Limb (tissue), 2 donors: ENCODE data around the gene CD207.
"Not testable (repeated sequence)": the region's sequence is repeated elsewhere in the genome, so short reads cannot be mapped to it uniquely, and the experiment has no call there.

Source experiments
- DNase-seq, 2 donors: peaks; one replicate each; pipeline ENCODE4 v3.0.0-alpha.2; 2016; ENCODE audit errors: extremely low spot score in 2 of 2

CD207 gene

GRCh38 chr2:70828914-70829824 lies 6.4 kb downstream of the CD207 start:
- no peak for DNase-seq

GRCh38 chr2:70828115-70828514 lies 7.5 kb downstream of the CD207 start:
- DNase-seq = no peak

DNA sequence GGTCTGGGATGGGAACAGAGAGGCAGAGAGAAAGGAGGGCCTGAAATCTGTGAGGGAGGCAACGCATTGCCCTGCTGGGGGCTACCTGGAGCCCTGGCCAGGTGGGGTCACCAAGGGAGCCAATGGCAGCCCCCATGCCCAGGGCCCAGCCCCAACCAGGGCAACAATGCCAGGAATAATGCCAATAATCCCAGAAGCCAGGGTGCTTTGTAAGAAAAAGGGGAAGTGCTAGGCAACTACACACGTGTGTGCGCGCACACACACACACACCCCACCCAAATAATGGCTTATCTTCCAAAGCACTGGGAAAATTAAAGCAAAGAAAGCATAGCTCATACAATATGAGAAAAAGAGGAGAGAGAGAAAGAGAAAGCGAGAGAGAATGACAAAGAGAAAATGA lies 8.2 kb downstream of the CD207 start:
- DNase-seq = no peak

GRCh38 chr2:70826696-70827350 lies 8.8 kb downstream of the CD207 start:
- DNase-seq = peak in 1 of 2 donors; percentile 10

DNA sequence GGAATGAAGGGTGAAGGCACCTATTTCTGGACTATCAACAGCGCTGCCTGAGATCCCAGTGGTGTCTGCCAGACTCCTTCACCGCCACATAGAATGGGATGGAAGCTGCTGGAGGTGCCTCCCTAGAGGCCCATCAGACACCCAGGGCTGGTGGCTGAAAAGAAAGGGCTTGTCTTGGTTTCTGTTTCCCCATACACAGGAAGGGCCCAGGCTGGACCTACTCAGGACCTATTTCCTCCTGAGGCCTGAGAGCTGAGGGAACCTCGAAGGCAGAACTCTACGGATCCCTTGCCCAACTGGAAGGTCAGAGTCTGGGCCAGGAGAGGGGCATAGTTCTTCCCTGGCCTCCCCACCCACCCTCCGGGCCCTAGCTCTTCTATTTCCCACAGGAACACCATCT lies 12.4 kb downstream of the CD207 start:
- DNase-seq = no peak

DNA sequence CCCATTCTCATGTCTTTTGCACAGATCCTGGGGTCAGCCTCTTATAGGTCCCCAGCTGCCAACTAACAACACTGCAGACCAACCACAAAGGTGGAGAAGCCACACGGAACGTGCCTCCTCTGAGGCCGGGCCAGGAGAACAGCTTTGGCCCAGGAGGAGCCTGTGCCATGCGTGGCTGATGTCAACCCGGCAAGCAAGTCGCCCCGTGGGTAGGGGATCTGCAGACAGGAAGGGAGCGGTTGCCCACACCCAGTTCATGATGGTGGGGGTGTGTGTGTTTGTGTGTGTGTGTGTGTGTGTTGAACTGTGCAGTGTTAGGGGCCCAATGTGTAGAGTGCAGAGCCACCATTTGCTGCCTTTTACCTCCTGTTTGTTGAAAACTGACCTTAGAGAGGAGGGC lies 12.8 kb downstream of the CD207 start:
- DNase-seq = no peak

- no peak for DNase-seq
These were observed 15.1 kb downstream of the CD207 start, which contains the start of gene CLEC4F for GRCh38 chr2:70820499-70820898. Gene CLEC4F, minus strand, starts transcription at chr2:70820599. Its CDS starts 76 bp downstream, at chr2:70820523.

GRCh38 chr2:70817284-70817954 lies 18.2 kb downstream of the CD207 start:
- no peak for DNase-seq

DNA sequence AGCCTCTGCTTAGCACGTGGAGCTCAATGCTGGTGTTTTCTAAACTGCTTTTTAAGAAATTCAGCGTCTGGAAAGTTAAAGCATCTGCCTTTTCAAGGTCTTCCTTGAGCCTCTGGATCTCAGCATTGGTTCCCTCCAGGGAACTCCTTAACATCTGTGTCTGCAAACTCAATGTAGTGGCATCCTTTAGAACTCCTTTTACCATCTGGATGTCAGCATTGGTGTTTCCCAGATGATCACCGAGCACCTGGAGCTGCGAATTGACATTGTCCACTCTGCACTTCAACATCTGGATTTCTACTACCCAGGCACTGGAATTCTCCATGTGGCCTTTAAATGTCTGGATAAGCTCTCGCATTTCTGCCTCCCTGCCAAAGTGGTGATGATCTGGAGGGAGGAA lies 18.9 kb downstream of the CD207 start:
- DNase-seq = peak in 1 of 2 donors; percentile 32

GRCh38 chr2:70808983-70809958 lies 26.3 kb downstream of the CD207 start:
- no peak for DNase-seq

DNA sequence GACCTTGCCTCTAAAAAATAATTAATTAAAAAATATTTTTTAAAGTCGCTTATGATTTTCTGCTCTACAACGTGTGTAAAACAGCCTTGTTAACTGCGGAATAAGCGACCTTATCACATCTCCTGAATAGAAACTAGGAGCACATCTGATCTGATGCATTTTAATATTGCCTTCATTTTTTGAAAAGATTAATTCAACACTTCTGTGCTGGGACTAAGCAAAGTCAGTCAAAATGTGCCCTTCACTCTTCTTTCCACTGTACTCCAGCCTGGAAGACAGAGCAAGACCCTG lies 27.8 kb downstream of the CD207 start:
- DNase-seq = no peak

DNA sequence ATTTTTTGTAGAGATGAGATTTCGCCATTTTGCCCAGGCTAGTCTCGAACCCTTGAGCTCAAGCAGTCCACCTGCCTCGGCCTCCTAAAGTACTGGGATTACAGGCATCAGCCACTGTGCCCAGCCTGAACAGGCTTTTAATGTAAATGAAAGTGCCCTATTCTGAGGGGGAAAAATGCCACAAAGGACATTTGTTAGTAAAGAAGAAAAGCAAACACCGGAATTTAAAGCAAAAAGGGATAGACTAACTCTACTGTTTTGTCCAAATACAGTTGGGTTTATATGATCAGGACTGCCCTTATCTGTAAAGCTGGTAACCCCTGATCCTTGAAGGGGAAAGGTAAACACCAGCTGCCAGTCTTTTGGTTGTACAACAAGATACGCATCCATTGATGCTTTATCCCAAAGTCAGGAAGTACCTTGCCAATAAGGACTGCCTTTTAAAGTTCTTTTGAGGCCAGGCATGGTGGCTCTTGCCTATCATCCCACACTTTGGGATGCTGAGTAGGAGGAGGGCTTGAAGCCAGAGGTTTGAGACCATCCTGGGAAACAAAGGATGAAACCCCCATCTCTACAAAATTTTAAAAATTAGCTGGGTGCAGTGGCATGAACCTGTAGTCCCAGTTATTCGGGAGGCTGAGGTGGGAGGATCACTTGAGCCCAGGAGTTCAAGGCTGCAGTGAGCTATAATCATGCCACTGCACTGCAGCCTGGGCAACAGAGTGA lies 28.4 kb downstream of the CD207 start:
- no peak for DNase-seq

- no peak for DNase-seq
These were observed 29.0 kb downstream of the CD207 start for GRCh38 chr2:70806620-70807019.

GRCh38 chr2:70806013-70806412 lies 29.6 kb downstream of the CD207 start:
- no peak for DNase-seq

DNA sequence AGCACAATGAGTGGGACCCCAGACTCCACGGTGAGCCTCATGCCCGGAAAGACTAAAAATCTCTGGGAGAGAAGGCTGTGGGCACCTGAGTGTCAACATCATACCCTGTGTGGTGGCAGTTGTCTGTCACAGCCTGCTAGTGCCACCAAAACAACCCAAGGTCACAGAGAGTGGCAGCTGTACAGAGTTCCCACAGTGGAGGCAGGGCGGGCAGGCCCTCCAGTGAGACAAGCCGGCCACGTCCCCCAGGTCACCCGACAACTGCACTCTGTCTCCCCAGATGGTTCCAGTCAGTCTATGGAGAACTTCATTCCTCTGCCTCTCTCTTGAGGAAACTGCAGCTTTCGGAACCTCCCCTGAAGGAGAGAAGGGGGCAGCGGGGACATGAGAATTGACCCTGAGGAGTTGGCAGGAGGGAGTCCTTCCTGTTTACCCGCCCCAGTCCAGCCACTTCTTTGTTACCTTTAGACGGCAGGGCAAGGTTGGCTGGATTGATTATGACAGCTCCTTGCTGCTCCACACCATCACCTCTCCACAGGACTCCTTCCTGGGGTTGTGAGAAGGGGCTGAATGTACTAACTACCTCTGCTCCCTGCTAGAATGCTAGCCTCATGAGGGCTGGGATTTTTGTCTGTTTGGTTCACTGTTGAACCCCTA lies 33.9 kb downstream of the CD207 start:
- no peak for DNase-seq

DNA sequence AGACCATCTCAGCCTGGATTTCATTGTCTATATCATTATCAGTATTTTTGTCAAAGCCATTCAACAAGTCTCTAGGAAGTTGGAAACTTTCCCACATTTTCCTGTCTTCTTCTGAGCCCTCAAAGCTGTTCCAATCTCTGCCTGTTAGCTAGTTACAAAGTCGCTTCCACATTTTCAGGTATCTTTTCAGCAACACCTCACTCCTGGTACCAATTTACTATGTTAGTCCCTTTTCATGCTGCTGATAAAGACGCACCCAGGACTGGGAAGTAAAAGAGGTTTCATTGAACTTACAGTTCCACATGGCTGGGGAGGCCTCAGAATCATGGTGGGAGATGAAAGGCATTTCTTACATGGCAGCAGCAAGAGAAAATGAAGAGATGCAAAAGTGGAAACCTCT lies 35.9 kb downstream of the CD207 start:
- DNase-seq = no peak

- not testable (repeated sequence) for DNase-seq
These were observed 37.6 kb downstream of the CD207 start for GRCh38 chr2:70797996-70798395.

DNA sequence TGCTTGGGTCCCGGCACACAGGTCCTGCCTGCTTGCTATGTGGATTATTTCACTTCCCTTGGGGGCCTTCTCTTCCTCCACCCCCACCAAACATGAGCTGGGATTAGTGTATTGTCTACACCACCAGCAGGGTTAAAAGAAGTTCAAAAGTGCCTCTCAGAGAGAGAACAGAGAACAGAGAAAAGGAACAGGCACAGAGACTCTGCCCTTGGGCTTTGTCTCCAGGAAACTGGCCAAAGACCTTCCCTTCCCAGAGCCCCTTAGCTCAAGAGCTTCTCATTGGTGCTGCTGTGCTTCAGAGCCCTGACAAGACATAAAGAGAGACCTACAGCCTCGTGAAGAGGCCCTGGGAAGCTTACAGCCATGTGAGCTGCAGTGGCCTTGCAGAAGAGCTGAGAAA lies 38.1 kb downstream of the CD207 start:
- no peak for DNase-seq

GRCh38 chr2:70796262-70796661 lies 39.4 kb downstream of the CD207 start:
- no peak for DNase-seq
